Sigmoid colon (tissue), 4 donors: ENCODE data around the gene NEMP1.

Experiments
- EP300 ChIP-seq, 4 donors: sonication (generic); formaldehyde crosslinking; IDR thresholded peaks; one replicate each; pipeline ENCODE4 v1.6.1; 2017; ENCODE audit warnings: antibody characterized with exemption in 4 of 4
- POLR2A ChIP-seq, 2 donors: fragments of 450-650 bp; IDR thresholded peaks; one replicate each; pipeline ENCODE4 v1.6.1; 2016; ENCODE audit warnings: antibody characterized with exemption in 2 of 2, mild to moderate bottlenecking in 2 of 2, moderate library complexity in 2 of 2
- POLR2AphosphoS5 ChIP-seq, 4 donors: sonication (generic); formaldehyde crosslinking; IDR thresholded peaks; one replicate each; pipeline ENCODE4 v1.6.1; 2017; ENCODE audit warnings: antibody characterized with exemption in 4 of 4
- TF ChIP-seq, protein P1 (sequence below), 4 experiments: fragments of 450-650 bp in 3 of 4; fragments of 200-600 bp in 1 of 4; IDR thresholded peaks; one replicate each; pipeline ENCODE4 v1.5.1; 2016 to 2019; ENCODE audit warnings: antibody characterized with exemption in 4 of 4, mild to moderate bottlenecking in 3 of 4, moderate library complexity in 2 of 4

DNA sequence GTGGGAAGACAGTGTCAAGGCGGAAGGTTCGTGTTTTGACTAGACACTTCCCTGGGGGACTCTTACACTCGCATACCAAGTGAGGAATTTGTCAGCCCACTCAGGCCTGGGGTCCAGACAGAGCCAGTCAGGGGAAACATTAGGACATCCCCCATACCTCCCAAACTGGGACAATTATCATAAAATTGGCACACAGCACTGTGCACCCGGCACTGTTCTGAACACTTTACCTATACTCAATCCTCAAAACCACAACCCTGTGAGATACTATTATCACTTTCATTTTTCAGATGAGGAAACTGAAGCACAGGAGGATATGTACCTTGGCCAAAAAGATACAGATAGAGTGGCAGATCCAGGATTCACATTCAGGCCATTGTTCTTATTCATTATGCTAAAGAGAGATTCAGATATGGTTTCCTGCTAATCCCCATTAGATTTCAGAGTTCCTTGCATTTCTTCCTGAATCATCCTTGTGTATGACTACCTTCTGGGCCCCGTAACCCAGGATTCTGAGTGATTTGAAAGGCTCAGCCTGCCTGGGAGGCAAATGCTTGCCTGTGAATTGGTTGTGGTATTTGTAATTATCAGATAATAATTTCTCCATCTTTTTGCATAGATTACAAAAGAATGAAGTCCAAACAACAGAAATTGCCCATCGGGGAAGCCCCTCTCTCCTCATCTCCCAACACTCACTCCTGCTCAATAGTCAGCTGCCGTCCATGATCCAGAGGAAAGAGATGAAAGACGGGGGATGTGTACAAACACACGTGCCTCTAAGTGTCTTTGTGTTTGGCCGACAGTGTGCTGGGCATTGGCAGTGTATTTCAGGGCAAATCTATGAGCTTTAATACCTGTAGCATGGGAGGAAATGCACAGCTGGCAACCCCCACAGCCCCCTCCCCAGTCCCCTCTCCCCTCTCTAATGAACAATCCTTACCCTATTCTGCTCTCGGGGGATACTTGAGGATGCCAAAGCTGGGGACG, 66.9 kb downstream of the NEMP1 start:
- TF ChIP-seq, protein P1, sequence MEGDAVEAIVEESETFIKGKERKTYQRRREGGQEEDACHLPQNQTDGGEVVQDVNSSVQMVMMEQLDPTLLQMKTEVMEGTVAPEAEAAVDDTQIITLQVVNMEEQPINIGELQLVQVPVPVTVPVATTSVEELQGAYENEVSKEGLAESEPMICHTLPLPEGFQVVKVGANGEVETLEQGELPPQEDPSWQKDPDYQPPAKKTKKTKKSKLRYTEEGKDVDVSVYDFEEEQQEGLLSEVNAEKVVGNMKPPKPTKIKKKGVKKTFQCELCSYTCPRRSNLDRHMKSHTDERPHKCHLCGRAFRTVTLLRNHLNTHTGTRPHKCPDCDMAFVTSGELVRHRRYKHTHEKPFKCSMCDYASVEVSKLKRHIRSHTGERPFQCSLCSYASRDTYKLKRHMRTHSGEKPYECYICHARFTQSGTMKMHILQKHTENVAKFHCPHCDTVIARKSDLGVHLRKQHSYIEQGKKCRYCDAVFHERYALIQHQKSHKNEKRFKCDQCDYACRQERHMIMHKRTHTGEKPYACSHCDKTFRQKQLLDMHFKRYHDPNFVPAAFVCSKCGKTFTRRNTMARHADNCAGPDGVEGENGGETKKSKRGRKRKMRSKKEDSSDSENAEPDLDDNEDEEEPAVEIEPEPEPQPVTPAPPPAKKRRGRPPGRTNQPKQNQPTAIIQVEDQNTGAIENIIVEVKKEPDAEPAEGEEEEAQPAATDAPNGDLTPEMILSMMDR (IDR thresholded peaks at IDR 0.05), result no peak
- TF ChIP-seq EP300 (IDR thresholded peaks at IDR 0.05), result no peak
- TF ChIP-seq POLR2A (IDR thresholded peaks at IDR 0.05), result no peak
- no peak for TF ChIP-seq POLR2AphosphoS5 (IDR thresholded peaks at IDR 0.05)
